ENCODE data around the gene MEIS2.

Gene MEIS2

GRCh38 chr15:36925653-36926426 lies 174.5 kb downstream of the MEIS2 start (continued):
- 0 out of 2 replicates have a peak, but pooled peaks have one; percentile 69 for TF ChIP-seq ZNF488 (tag by site-specific recombination; IDR thresholded peaks at IDR 0.05)
- no peak for TF ChIP-seq ZBTB20 (tag by site-specific recombination; IDR thresholded peaks at IDR 0.05)
- TF ChIP-seq SP2 (tag by site-specific recombination; IDR thresholded peaks at IDR 0.05) = no peak
- peak; percentile 31; the same call in 1 of the 2 replicates for TF ChIP-seq ZNF692 (tag by site-specific recombination; IDR thresholded peaks at IDR 0.05)
- no peak for TF ChIP-seq ZNF350 (tag by site-specific recombination; IDR thresholded peaks at IDR 0.05)
- no peak for TF ChIP-seq ZNF830 (tag by site-specific recombination; IDR thresholded peaks at IDR 0.05; ENCODE audit: low read depth)
- TF ChIP-seq ZBTB11 (tag by site-specific recombination; conservative IDR thresholded peaks at IDR 0.05; ENCODE audit: low read depth) = no peak
- TF ChIP-seq YY2 (tag by site-specific recombination; IDR thresholded peaks at IDR 0.05) = no peak
- no peak for TF ChIP-seq ZNF529 (tag by site-specific recombination; IDR thresholded peaks at IDR 0.05; ENCODE audit: insufficient replicate concordance)
- TF ChIP-seq BCL11B (tag by site-specific recombination; IDR thresholded peaks at IDR 0.05; ENCODE audit: low read depth) = peak; percentile 97
- no peak for TF ChIP-seq SETDB1 (IDR thresholded peaks at IDR 0.05; ENCODE audit: insufficient read length, low read length)
- TF ChIP-seq ZNF202 (tag by site-specific recombination; IDR thresholded peaks at IDR 0.05; ENCODE audit: borderline replicate concordance) = no peak
- no peak for TF ChIP-seq ZBTB1 (tag by site-specific recombination; IDR thresholded peaks at IDR 0.05)
- peak; percentile 88 for TF ChIP-seq GFI1B (tag by site-specific recombination; IDR thresholded peaks at IDR 0.05)
- TF ChIP-seq ZNF324 (tag by site-specific recombination; IDR thresholded peaks at IDR 0.05) = 0 out of 2 replicates have a peak, but pooled peaks have one; percentile 32
- TF ChIP-seq REST (tag by site-specific recombination; IDR thresholded peaks at IDR 0.05) = no peak
- 0 out of 2 replicates have a peak, but pooled peaks have one; percentile 26 for TF ChIP-seq ZBTB21 (tag by site-specific recombination; IDR thresholded peaks at IDR 0.05)
- no peak for TF ChIP-seq ZNF626 (tag by site-specific recombination; IDR thresholded peaks at IDR 0.05)
- no peak for TF ChIP-seq ZBTB48 (tag by site-specific recombination; IDR thresholded peaks at IDR 0.05)
- TF ChIP-seq ZNF404 (tag by site-specific recombination; IDR thresholded peaks at IDR 0.05) = no peak
- no peak for TF ChIP-seq TCF7L2 (IDR thresholded peaks at IDR 0.05; ENCODE audit: borderline replicate concordance, low read depth, low read length)
- no peak for TF ChIP-seq ZNF558 (tag by site-specific recombination; IDR thresholded peaks at IDR 0.05)
- TF ChIP-seq GLIS1 (tag by site-specific recombination; IDR thresholded peaks at IDR 0.05) = peak; percentile 60
- TF ChIP-seq ZNF473 (tag by site-specific recombination; IDR thresholded peaks at IDR 0.05) = no peak
- TF ChIP-seq ZNF777 (tag by site-specific recombination; IDR thresholded peaks at IDR 0.05; ENCODE audit: borderline replicate concordance) = no peak
- no peak for TF ChIP-seq SCRT2 (tag by site-specific recombination; IDR thresholded peaks at IDR 0.05)
- 0 out of 2 replicates have a peak, but pooled peaks have one; percentile 14 for TF ChIP-seq BCL6B (tag by site-specific recombination; IDR thresholded peaks at IDR 0.05)
- TF ChIP-seq ZSCAN30 (tag by site-specific recombination; IDR thresholded peaks at IDR 0.05) = peak; percentile 83; the same call in 1 of the 2 replicates
- no peak for TF ChIP-seq ZNF623 (tag by site-specific recombination; IDR thresholded peaks at IDR 0.05)
- TF ChIP-seq KLF7 (tag by site-specific recombination; IDR thresholded peaks at IDR 0.05; ENCODE audit: borderline replicate concordance) = 0 out of 2 replicates have a peak, but pooled peaks have one; percentile 47

All from HEK293 (cell line).